ENCODE data around the gene EYA2. TPM values are rescaled to one million over a fixed set of nuclear protein-coding genes. Genes with fewer than 3 reads are reported as not detected.

The EYA2 gene
- total and polyA plus RNA-seq, 2 donors (not counting 1 experiment from before 2014, with no cell fraction given): 1.1 to 2.8 TPM

DNA sequence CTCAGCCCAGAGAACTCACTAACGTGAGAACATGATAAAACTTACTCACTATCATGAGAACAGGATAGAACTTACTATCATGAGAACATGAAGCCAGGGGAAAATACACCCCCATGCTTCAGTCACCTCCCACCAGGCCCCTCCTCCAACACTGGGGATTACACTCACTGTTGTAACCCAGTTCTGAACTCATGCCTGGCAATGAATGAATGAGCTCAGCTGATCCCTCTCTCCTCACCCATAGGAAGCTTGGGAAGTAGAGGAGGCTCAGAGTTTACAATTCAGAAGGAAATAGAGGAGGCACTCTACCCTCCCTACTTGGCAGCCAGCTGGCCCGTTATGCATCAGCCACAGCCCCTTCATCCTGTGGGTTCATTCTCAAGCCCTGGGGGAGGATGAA, 102.5 kb downstream of the EYA2 start:
- ATAC-seq (ENCODE audit: low read depth): no peak
- peaks cover 0 to 3% (median 0%) of the 10 kb centered on the region in 3 donors for H3K9me3 ChIP-seq (ENCODE audit: control extremely low read depth in 1 of 3, control insufficient read depth in 2 of 3, insufficient read depth in 1 of 3, low read length in 2 of 3)
- CTCF ChIA-PET: no interaction called here

DNA sequence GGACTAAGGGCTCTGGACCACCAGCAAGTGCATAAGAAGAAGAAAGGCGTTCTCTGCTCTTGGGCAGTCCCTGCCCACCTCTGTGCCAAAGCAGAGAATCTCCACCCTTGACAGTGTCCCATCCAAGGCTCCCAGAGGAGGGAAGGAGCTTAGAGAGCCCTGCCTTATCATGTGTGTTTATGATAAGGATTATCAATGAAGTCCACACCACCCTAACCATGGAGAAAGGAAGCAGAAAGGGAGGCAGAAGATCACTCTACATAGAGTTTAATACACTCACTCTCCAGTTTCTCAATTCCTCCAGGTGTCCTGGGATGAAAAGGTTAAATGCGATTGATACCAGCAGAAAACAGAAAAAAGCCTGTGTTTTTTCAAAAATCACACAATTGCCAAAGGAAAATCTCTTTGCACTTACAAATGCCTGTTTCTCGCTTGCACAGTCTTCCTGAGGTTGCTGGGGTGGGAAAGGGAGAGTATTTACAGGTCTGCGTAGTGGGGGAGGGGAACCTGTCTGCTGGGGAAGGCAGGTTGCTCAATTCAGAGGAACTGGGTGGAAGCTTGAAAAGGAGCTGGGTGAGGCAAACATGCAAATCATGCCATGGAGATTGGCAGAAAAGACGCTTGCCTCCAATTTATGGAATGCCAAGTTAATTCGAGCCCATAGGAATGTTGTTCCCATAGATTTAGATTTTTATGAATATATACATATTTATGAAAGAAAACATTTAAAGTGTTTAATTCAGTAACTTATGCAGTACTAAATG, 104.0 kb downstream of the EYA2 start:
- H3K4me3 Mint-ChIP-seq: no peak overlapping the region
- H3K27ac Mint-ChIP-seq: no peak overlapping the region
- CTCF ChIA-PET: interaction anchor here (0.6 kb wide), 1 partner anchor 232 kb away, joined by 3 read pairs; no protein-coding TSS in a partner anchor
- ATAC-seq (ENCODE audit: low read depth): no peak
- intact Hi-C loops (cut with micrococcal nuclease): no loop called here
- no peaks in the 10 kb centered on the region for H3K9me3 Mint-ChIP-seq (ENCODE audit: insufficient read depth)
- peaks cover 8% of the 10 kb centered on the region for H3K4me1 Mint-ChIP-seq
- no peaks in the 10 kb centered on the region for H4K20me1 ChIP-seq (ENCODE audit: control insufficient read depth, insufficient read depth, low read length, poor library complexity, severe bottlenecking)
- no peak overlapping the region for H2AFZ ChIP-seq (ENCODE audit: insufficient read depth, low read depth, low read length, poor library complexity, severe bottlenecking)
- no peak overlapping the region for H3K4me3 ChIP-seq (ENCODE audit: control extremely low read depth in 1 of 5, extremely low read depth in 1 of 5, insufficient read depth in 1 of 5, low read depth in 2 of 5, low read length in 4 of 5)
- no peak overlapping the region for H3K9ac ChIP-seq (ENCODE audit: low read length)
- H3K4me2 ChIP-seq (replicated peaks; ENCODE audit: low read depth, low read length, poor library complexity, severe bottlenecking): no peak overlapping the region
- TF ChIP-seq, protein P1, sequence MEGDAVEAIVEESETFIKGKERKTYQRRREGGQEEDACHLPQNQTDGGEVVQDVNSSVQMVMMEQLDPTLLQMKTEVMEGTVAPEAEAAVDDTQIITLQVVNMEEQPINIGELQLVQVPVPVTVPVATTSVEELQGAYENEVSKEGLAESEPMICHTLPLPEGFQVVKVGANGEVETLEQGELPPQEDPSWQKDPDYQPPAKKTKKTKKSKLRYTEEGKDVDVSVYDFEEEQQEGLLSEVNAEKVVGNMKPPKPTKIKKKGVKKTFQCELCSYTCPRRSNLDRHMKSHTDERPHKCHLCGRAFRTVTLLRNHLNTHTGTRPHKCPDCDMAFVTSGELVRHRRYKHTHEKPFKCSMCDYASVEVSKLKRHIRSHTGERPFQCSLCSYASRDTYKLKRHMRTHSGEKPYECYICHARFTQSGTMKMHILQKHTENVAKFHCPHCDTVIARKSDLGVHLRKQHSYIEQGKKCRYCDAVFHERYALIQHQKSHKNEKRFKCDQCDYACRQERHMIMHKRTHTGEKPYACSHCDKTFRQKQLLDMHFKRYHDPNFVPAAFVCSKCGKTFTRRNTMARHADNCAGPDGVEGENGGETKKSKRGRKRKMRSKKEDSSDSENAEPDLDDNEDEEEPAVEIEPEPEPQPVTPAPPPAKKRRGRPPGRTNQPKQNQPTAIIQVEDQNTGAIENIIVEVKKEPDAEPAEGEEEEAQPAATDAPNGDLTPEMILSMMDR (IDR thresholded peaks at IDR 0.05): no peak
- no peak for TF ChIP-seq EZH2 (IDR thresholded peaks at IDR 0.05; ENCODE audit: borderline replicate concordance, insufficient read depth, low read depth, low read length, poor library complexity, severe bottlenecking)
- no peaks in the 10 kb centered on the region for H3K36me3 ChIP-seq (replicated peaks in 1 of 2; ENCODE audit: control extremely low read depth in 1 of 2, control insufficient read depth in 1 of 2, extremely low read depth in 1 of 2, insufficient read depth in 2 of 2, low read length in 1 of 2)
- H3K79me2 ChIP-seq (ENCODE audit: control insufficient read depth, insufficient read depth, low read length): no peaks in the 10 kb centered on the region
- no peak overlapping the region for H3K27ac ChIP-seq (ENCODE audit: low read length in 2 of 2)
- POLR2A ChIA-PET: no interaction called here
- WGBS (ENCODE audit: insufficient coverage): 38% methylated on average over 1 of the region's 6 CpGs
- H3K27me3 Mint-ChIP-seq: peaks cover 13% of the 10 kb centered on the region
- H3K27me3 ChIP-seq (replicated peaks in 1 of 4; ENCODE audit: control extremely low read depth in 1 of 4, control insufficient read depth in 3 of 4, insufficient read depth in 4 of 4, low read length in 3 of 4): no peaks in the 10 kb centered on the region
- peaks cover 0 to 3% (median 0%) of the 10 kb centered on the region in 3 donors for H3K9me3 ChIP-seq (ENCODE audit: control extremely low read depth in 1 of 3, control insufficient read depth in 2 of 3, insufficient read depth in 1 of 3, low read length in 2 of 3)
- no peak for DNase-seq
- peaks cover 0 to 3% of the 10 kb centered on the region in 2 donors for H3K4me1 ChIP-seq (ENCODE audit: control insufficient read depth in 2 of 2, insufficient read depth in 2 of 2, low read length in 2 of 2)

More for the DNA sequence above, 102.5 kb downstream of the EYA2 start:
- H3K27me3 ChIP-seq (replicated peaks in 1 of 4; ENCODE audit: control extremely low read depth in 1 of 4, control insufficient read depth in 3 of 4, insufficient read depth in 4 of 4, low read length in 3 of 4): no peaks in the 10 kb centered on the region
- H3K79me2 ChIP-seq (ENCODE audit: control insufficient read depth, insufficient read depth, low read length): no peaks in the 10 kb centered on the region
- no peak overlapping the region for H3K4me3 ChIP-seq (ENCODE audit: control extremely low read depth in 1 of 5, extremely low read depth in 1 of 5, insufficient read depth in 1 of 5, low read depth in 2 of 5, low read length in 4 of 5)
- POLR2A ChIA-PET: no interaction called here
- no peak overlapping the region for H2AFZ ChIP-seq (ENCODE audit: insufficient read depth, low read depth, low read length, poor library complexity, severe bottlenecking)
- Mint-ChIP-seq H3K27me3 (peaks cover 6% of the 10 kb centered on the region), H3K4me1 (peaks cover 10% of the 10 kb centered on the region), H3K4me3 (no peak overlapping the region), H3K27ac (no peak overlapping the region), H3K9me3 (ENCODE audit: insufficient read depth) (no peaks in the 10 kb centered on the region)
- TF ChIP-seq, protein P1 (IDR thresholded peaks at IDR 0.05): no peak
- no peak for TF ChIP-seq EZH2 (IDR thresholded peaks at IDR 0.05; ENCODE audit: borderline replicate concordance, insufficient read depth, low read depth, low read length, poor library complexity, severe bottlenecking)
- WGBS (ENCODE audit: insufficient coverage): 100% methylated on average over 1 of the region's 2 CpGs
- H3K4me2 ChIP-seq (replicated peaks; ENCODE audit: low read depth, low read length, poor library complexity, severe bottlenecking): no peak overlapping the region
- no peaks in the 10 kb centered on the region for H4K20me1 ChIP-seq (ENCODE audit: control insufficient read depth, insufficient read depth, low read length, poor library complexity, severe bottlenecking)
- no peak for DNase-seq
- H3K27ac ChIP-seq (ENCODE audit: low read length in 2 of 2): no peak overlapping the region
- H3K4me1 ChIP-seq (ENCODE audit: control insufficient read depth in 2 of 2, insufficient read depth in 2 of 2, low read length in 2 of 2): peaks cover 0 to 3% of the 10 kb centered on the region in 2 donors
- H3K36me3 ChIP-seq (replicated peaks in 1 of 2; ENCODE audit: control extremely low read depth in 1 of 2, control insufficient read depth in 1 of 2, extremely low read depth in 1 of 2, insufficient read depth in 2 of 2, low read length in 1 of 2): no peaks in the 10 kb centered on the region
- intact Hi-C loops (cut with micrococcal nuclease): no loop called here
- no peak overlapping the region for H3K9ac ChIP-seq (ENCODE audit: low read length)

Data from B cell (primary cell).